Stimulated activated memory B cell treated with anti-CD40 and anti-IgM and Interleukin-4, amounts not matched to agents 10 μg/mL and 1 μg/mL and 100 μg/mL, for 72 hours (primary cell): Measurements from ENCODE around the gene CT55.
"Not testable (repeated sequence)": the region's sequence is repeated elsewhere in the genome, so short reads cannot be mapped to it uniquely, and the experiment has no call there.

Experiments used
- ATAC-seq: fragments of 150-1000 bp; cut with Tn5 transposase; 2 replicates; pipeline ENCODE4 v1.10.0; 2021
- H3K27ac Mint-ChIP-seq: one replicate; pipeline ENCODE4 v1.8.0; 2022; ENCODE audit warnings: mild to moderate bottlenecking, mixed read lengths
- H3K27me3 Mint-ChIP-seq: one replicate; pipeline ENCODE4 v1.8.0; 2022; ENCODE audit warnings: mixed read lengths
- H3K36me3 Mint-ChIP-seq: one replicate; pipeline ENCODE4 v1.8.0; 2022; ENCODE audit warnings: mixed read lengths
- H3K4me1 Mint-ChIP-seq: one replicate; pipeline ENCODE4 v1.8.0; 2022; ENCODE audit warnings: mixed read lengths
- H3K4me3 Mint-ChIP-seq: one replicate; pipeline ENCODE4 v1.8.0; 2022; ENCODE audit warnings: mild to moderate bottlenecking, moderate library complexity, mixed read lengths
- H3K9me3 Mint-ChIP-seq: one replicate; pipeline ENCODE4 v1.8.0; 2022; ENCODE audit warnings: mixed read lengths

CT55 gene

GRCh38 chrX:135116064-135116463 lies 55.1 kb downstream of the CT55 start:
- peaks cover 12% of the 10 kb centered on the region for H3K4me1 Mint-ChIP-seq
- H3K9me3 Mint-ChIP-seq, H3K36me3 Mint-ChIP-seq, H3K27ac Mint-ChIP-seq, ATAC-seq, H3K4me3 Mint-ChIP-seq, H3K27me3 Mint-ChIP-seq: not testable (repeated sequence)

- H3K27me3 Mint-ChIP-seq = peaks cover under 1% of the 10 kb centered on the region
- peak; percentile 93 for ATAC-seq
Observed at GRCh38 chrX:135114392-135114791, 56.8 kb downstream of the CT55 start.

GRCh38 chrX:135112743-135113142 lies 58.5 kb downstream of the CT55 start:
- Mint-ChIP-seq H3K4me3 (no peak overlapping the region), H3K9me3 (no peaks in the 10 kb centered on the region), H3K4me1 (peaks cover 12% of the 10 kb centered on the region), H3K27me3 (peaks cover 9% of the 10 kb centered on the region), H3K36me3 (no peaks in the 10 kb centered on the region), H3K27ac (no peak overlapping the region)
- ATAC-seq = no peak

More at GRCh38 chrX:135114392-135114791, 56.8 kb downstream of the CT55 start:
- H3K9me3 Mint-ChIP-seq = no peaks in the 10 kb centered on the region
- H3K4me3 Mint-ChIP-seq = no peak overlapping the region
- H3K27ac Mint-ChIP-seq = no peak overlapping the region
- H3K4me1 Mint-ChIP-seq = peaks cover 12% of the 10 kb centered on the region
- H3K36me3 Mint-ChIP-seq = no peaks in the 10 kb centered on the region

GRCh38 chrX:135112096-135112729 lies 59.0 kb downstream of the CT55 start:
- Mint-ChIP-seq H3K4me1 (peaks cover 12% of the 10 kb centered on the region), H3K9me3 (no peaks in the 10 kb centered on the region), H3K36me3 (no peaks in the 10 kb centered on the region), H3K4me3 (no peak overlapping the region), H3K27ac (no peak overlapping the region), H3K27me3 (peaks cover 9% of the 10 kb centered on the region)
- ATAC-seq = no peak

- H3K4me3 Mint-ChIP-seq = no peak overlapping the region
- H3K4me1 Mint-ChIP-seq = peaks cover 12% of the 10 kb centered on the region
- no peak for ATAC-seq
- no peak overlapping the region for H3K27ac Mint-ChIP-seq
- H3K36me3 Mint-ChIP-seq = no peaks in the 10 kb centered on the region
- no peaks in the 10 kb centered on the region for H3K9me3 Mint-ChIP-seq
- H3K27me3 Mint-ChIP-seq = peaks cover 9% of the 10 kb centered on the region
Observed at GRCh38 chrX:135109554-135109953, 61.6 kb downstream of the CT55 start.
